Endothelial cell of umbilical vein (primary cell): ENCODE data around the gene DIPK1A. TPM values are rescaled to one million over a fixed set of nuclear protein-coding genes. Genes with fewer than 3 reads are reported as not detected.

Experiments
- BruUV-seq: library from RNA; stranded (reverse); fragments of 400-500 nt; replicated peaks from 2 replicates; lab custom pipeline; 2021; lab: Mats Ljungman, UMichigan
- CTCF ChIA-PET: fragments of 300-600, 350-600 bp; sonication (Branson Sonifier 250); formaldehyde crosslinking; loops from one replicate; lab custom pipeline; 2021; ENCODE audit warnings: antibody characterized with exemption, inconsistent platforms; lab: Charles Lee
- POLR2A ChIA-PET: fragments of 300-600, 350-600 bp; sonication (Branson Sonifier 250); formaldehyde crosslinking; loops from one replicate; lab custom pipeline; 2021; ENCODE audit warnings: antibody characterized with exemption, inconsistent platforms; lab: Charles Lee
- DNase-seq: peaks from one replicate; pipeline ENCODE4 v3.0.0-alpha.2; 2011; ENCODE audit warnings: low read depth, low spot score
- FAIRE-seq: peaks from 2 replicates; lab custom pipeline; 2011; peaks lifted over from hg19 to GRCh38; lab: Jason Lieb, UNC
- H2AFZ ChIP-seq: 2 replicates; pipeline ENCODE4 v1.6.0; 2012; ENCODE audit warnings: low read depth, low read length, control low read depth, inconsistent platforms
- H3K27ac ChIP-seq: 2 replicates; pipeline ENCODE4 v1.5.1; 2011; ENCODE audit warnings: low read depth, mild to moderate bottlenecking, control low read depth, low read length, moderate library complexity; ENCODE audit not compliant: insufficient read depth
- H3K27me3 ChIP-seq, 2 experiments: 2 replicates each; pipeline versions ENCODE4 v1.6.0 to v1.6.1; 2011; ENCODE audit warnings: low read length in 2 of 2, mixed read lengths in 1 of 2; ENCODE audit not compliant: control insufficient read depth in 2 of 2, insufficient read depth in 2 of 2
- H3K36me3 ChIP-seq, 2 experiments: 2 replicates in 1 of 2; 3 replicates in 1 of 2; pipeline ENCODE4 v1.5.1; 2011; ENCODE audit warnings: low read length in 2 of 2, mild to moderate bottlenecking in 1 of 2, moderate library complexity in 1 of 2; ENCODE audit not compliant: control insufficient read depth in 2 of 2, insufficient read depth in 2 of 2; ENCODE audit errors: extremely low read depth in 1 of 2
- H3K4me1 ChIP-seq: 3 replicates; pipeline ENCODE4 v1.5.1; 2011; ENCODE audit warnings: mild to moderate bottlenecking, low read length; ENCODE audit not compliant: control insufficient read depth, insufficient read depth; ENCODE audit errors: extremely low read depth
- H3K4me2 ChIP-seq: 2 replicates; pipeline ENCODE4 v1.6.1; 2011; ENCODE audit warnings: low read length, control low read depth, mixed read lengths; ENCODE audit not compliant: insufficient read depth
- H3K4me3 ChIP-seq, 3 experiments: fragments of 200-600 bp in 1 of 3; sonication (generic), shearing (Covaris generic) in 1 of 3; replicated peaks in 1 of 3; 2 replicates each; pipeline ENCODE4 v1.5.1; 2011 to 2016; ENCODE audit warnings: control low read depth in 3 of 3, low read length in 3 of 3, mild to moderate bottlenecking in 2 of 3, inconsistent platforms in 1 of 3, low read depth in 1 of 3, moderate library complexity in 1 of 3; ENCODE audit not compliant: insufficient read depth in 1 of 3
- H3K79me2 ChIP-seq: 2 replicates; pipeline ENCODE4 v1.6.0; 2012; ENCODE audit warnings: low read length, inconsistent platforms; ENCODE audit not compliant: control insufficient read depth, insufficient read depth
- H3K9ac ChIP-seq: replicated peaks from 2 replicates; pipeline ENCODE3; 2011; ENCODE audit warnings: low read length, control low read depth; ENCODE audit not compliant: insufficient read depth; ENCODE audit errors: extremely low read depth
- H3K9me1 ChIP-seq: replicated peaks from 3 replicates; pipeline ENCODE4 v1.6.0; 2011; ENCODE audit warnings: mild to moderate bottlenecking, low read length; ENCODE audit not compliant: control insufficient read depth, insufficient read depth; ENCODE audit errors: extremely low read depth
- H3K9me3 ChIP-seq: replicated peaks from 2 replicates; pipeline ENCODE4 v1.5.1; 2012; ENCODE audit warnings: low read length, inconsistent platforms; ENCODE audit not compliant: control insufficient read depth, insufficient read depth
- H4K20me1 ChIP-seq: replicated peaks from 2 replicates; pipeline ENCODE3; 2011; ENCODE audit warnings: mild to moderate bottlenecking, low read length; ENCODE audit not compliant: control insufficient read depth, insufficient read depth; ENCODE audit errors: extremely low read depth
- CTCF ChIP-seq, 2 donors: IDR thresholded peaks; 1 replicate in 1 of 2; 2 replicates in 1 of 2; pipeline ENCODE4 v1.5.1; 2011; ENCODE audit warnings: low read length in 2 of 2, mild to moderate bottlenecking in 2 of 2, moderate library complexity in 2 of 2, control low read depth in 1 of 2, inconsistent platforms in 1 of 2, low read depth in 1 of 2; ENCODE audit not compliant: insufficient read depth in 1 of 2; ENCODE audit errors: extremely low read depth in 1 of 2
- EZH2 ChIP-seq: IDR thresholded peaks from 2 replicates; pipeline ENCODE4 v1.6.1; 2012; ENCODE audit warnings: borderline replicate concordance, low read depth, mild to moderate bottlenecking, moderate library complexity, low read length, inconsistent platforms; ENCODE audit not compliant: severe bottlenecking
- FOS ChIP-seq: IDR thresholded peaks from 2 replicates; pipeline ENCODE4 v1.6.1; 2011; ENCODE audit warnings: mild to moderate bottlenecking, low read length, moderate library complexity, borderline replicate concordance; ENCODE audit not compliant: insufficient read depth
- GATA2 ChIP-seq: IDR thresholded peaks from 2 replicates; pipeline ENCODE4 v1.7.0; 2011; ENCODE audit warnings: low read depth, mild to moderate bottlenecking, moderate library complexity, mixed read lengths, low read length; ENCODE audit not compliant: insufficient read length, insufficient read depth
- JUN ChIP-seq: IDR thresholded peaks from 2 replicates; pipeline ENCODE4 v1.6.1; 2011; ENCODE audit warnings: borderline replicate concordance, low read depth; ENCODE audit not compliant: insufficient read length, insufficient read depth
- MAX ChIP-seq: IDR thresholded peaks from 2 replicates; pipeline ENCODE4 v1.6.1; 2011; ENCODE audit not compliant: insufficient read depth, insufficient read length
- MYC ChIP-seq: IDR thresholded peaks from one replicate; pipeline ENCODE4 v1.6.1; 2011; ENCODE audit warnings: mild to moderate bottlenecking, low read depth, low read length
- POLR2A ChIP-seq: IDR thresholded peaks from 2 replicates; pipeline ENCODE4 v1.6.1; 2012; ENCODE audit warnings: low read depth, mild to moderate bottlenecking, control low read depth, low read length
- POLR2AphosphoS5 ChIP-seq: IDR thresholded peaks from 2 replicates; pipeline ENCODE4 v1.6.1; 2012; ENCODE audit warnings: low read depth, mild to moderate bottlenecking, control low read depth, low read length, moderate library complexity; ENCODE audit not compliant: insufficient read depth
- dilution Hi-C: fragments of 300-500 bp; cut with MboI; formaldehyde crosslinking; loops from one replicate; pipeline ENCODE4 v1.15.0; 2019; ENCODE audit warnings: low sequenced_read_pairs; ENCODE audit not compliant: extremely low pct_ligation_motif_present
- intact Hi-C: fragments of 100-400 bp; cut with micrococcal nuclease; formaldehyde crosslinking; loops from one replicate; pipeline ENCODE4 v1.10.0; 2022
- polyA plus RNA-seq, 4 experiments: library from polyadenylated mRNA; depleted of rRNA in 3 of 4; stranded (reverse) in 3 of 4; unstranded in 1 of 4; fragments of >200 nt; gene quantifications; 2 replicates each; pipeline versions ENCODE4 v1.2.1 to v1.2.3, GENCODE V29; 2011 to 2012; ENCODE audit warnings: missing spikeins in 1 of 4
- total RNA-seq: library from RNA; stranded (reverse); gene quantifications from 2 replicates; pipeline ENCODE4 v1.2.3, GENCODE V29; 2021

The DIPK1A gene
- total and polyA plus RNA-seq, 2 donors (not counting 3 experiments of a cell fraction or from before 2014, with no cell fraction given): 0.25 to 0.93 TPM

- H3K27me3 ChIP-seq: no peaks in the 10 kb centered on the region
- no peak for FAIRE-seq
- no peaks in the 10 kb centered on the region for H3K4me1 ChIP-seq
- BruUV-seq: no TSS peak
- no peak overlapping the region for H3K4me2 ChIP-seq
- H3K9me3 ChIP-seq: no peaks in the 10 kb centered on the region
- no peak for TF ChIP-seq FOS
- TF ChIP-seq CTCF (IDR thresholded peaks at IDR 0.05; ENCODE audit: extremely low read depth in 1 of 2, insufficient read depth in 1 of 2, low read depth in 1 of 2, low read length in 2 of 2): no peak
- no peak for TF ChIP-seq MAX
- TF ChIP-seq JUN: no peak
- no peak for TF ChIP-seq EZH2
- no peak for TF ChIP-seq POLR2A
- no peak for TF ChIP-seq POLR2AphosphoS5
- no peak for TF ChIP-seq MYC
- TF ChIP-seq GATA2: no peak
- H2AFZ ChIP-seq: no peak overlapping the region
- H3K79me2 ChIP-seq: no peaks in the 10 kb centered on the region
- dilution Hi-C loops (no loop called here), intact Hi-C loops (no loop called here)
- no peaks in the 10 kb centered on the region for H3K9me1 ChIP-seq
- CTCF ChIA-PET: interaction anchor here (1.1 to 2.1 kb wide), 3 partner anchors 10 to 42 kb away, joined by 4 to 6 read pairs (median 4); no protein-coding TSS in a partner anchor
- H3K4me3 ChIP-seq: no peak overlapping the region
- H3K27ac ChIP-seq: no peak overlapping the region
- no peaks in the 10 kb centered on the region for H3K36me3 ChIP-seq
- POLR2A ChIA-PET: interaction anchor here (1.0 kb wide), 1 partner anchor 21 kb away, joined by 5 read pairs; no protein-coding TSS in a partner anchor
- DNase-seq: no peak
- H4K20me1 ChIP-seq: no peaks in the 10 kb centered on the region
- H3K9ac ChIP-seq: no peak overlapping the region
These were observed 60.7 kb downstream of the DIPK1A start for GRCh38 chr1:92900539-92900938.
